Body of pancreas (tissue), 4 donors: ENCODE measurements around the gene SPC25.

Experiments
- POLR2A ChIP-seq, 3 donors: fragments of 450-650 bp; IDR thresholded peaks; one replicate each; pipeline ENCODE4 v1.6.1; 2016; ENCODE audit warnings: antibody characterized with exemption in 3 of 3, mild to moderate bottlenecking in 2 of 3
- TF ChIP-seq, protein P1 (sequence below), 7 experiments: fragments of 450-650 bp in 4 of 7; fragments of 200-600 bp in 3 of 7; sonication (generic) in 3 of 7; IDR thresholded peaks; one replicate each; pipeline ENCODE4 v1.5.1; 2016 to 2019; ENCODE audit warnings: antibody characterized with exemption in 7 of 7

DNA sequence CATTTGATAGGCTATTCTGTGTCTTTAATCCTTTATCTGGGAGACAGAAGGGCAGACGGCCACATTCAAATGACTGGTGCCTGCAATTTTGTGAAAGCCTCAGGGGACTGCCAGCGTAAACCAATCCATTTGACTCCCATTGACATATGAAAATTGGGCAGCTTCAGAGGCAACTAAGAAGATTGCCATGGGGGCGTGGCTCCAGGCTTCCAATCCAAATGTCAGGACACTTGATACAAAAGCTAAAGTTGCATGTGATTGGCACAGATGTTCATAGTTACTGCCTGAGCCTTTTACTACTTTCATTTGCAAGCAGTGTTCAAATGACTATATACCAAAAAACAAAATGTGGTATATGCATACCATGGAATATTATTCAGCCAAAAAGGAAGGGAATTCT lies 42.0 kb downstream of the SPC25 start:
- TF ChIP-seq, protein P1, sequence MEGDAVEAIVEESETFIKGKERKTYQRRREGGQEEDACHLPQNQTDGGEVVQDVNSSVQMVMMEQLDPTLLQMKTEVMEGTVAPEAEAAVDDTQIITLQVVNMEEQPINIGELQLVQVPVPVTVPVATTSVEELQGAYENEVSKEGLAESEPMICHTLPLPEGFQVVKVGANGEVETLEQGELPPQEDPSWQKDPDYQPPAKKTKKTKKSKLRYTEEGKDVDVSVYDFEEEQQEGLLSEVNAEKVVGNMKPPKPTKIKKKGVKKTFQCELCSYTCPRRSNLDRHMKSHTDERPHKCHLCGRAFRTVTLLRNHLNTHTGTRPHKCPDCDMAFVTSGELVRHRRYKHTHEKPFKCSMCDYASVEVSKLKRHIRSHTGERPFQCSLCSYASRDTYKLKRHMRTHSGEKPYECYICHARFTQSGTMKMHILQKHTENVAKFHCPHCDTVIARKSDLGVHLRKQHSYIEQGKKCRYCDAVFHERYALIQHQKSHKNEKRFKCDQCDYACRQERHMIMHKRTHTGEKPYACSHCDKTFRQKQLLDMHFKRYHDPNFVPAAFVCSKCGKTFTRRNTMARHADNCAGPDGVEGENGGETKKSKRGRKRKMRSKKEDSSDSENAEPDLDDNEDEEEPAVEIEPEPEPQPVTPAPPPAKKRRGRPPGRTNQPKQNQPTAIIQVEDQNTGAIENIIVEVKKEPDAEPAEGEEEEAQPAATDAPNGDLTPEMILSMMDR (IDR thresholded peaks at IDR 0.05), result no peak
- TF ChIP-seq POLR2A (IDR thresholded peaks at IDR 0.05), result no peak
